Astrocyte (in vitro differentiated cells and primary cell): ENCODE data around the gene PSD.

Experiments used
- CTCF ChIP-seq: IDR thresholded peaks from 2 replicates; pipeline ENCODE4 v1.5.1; 2011; ENCODE audit warnings: low read depth, mild to moderate bottlenecking, inconsistent platforms, low read length, moderate library complexity; ENCODE audit not compliant: insufficient read depth
- EZH2 ChIP-seq: IDR thresholded peaks from 2 replicates; pipeline ENCODE4 v1.6.1; 2012; ENCODE audit warnings: mild to moderate bottlenecking, low read length, inconsistent platforms; ENCODE audit not compliant: insufficient read depth

- TF ChIP-seq CTCF = no peak
- no peak for TF ChIP-seq EZH2
These were observed 17.7 kb upstream of the PSD start for GRCh38 chr10:102436312-102436711.
